Activated naive CD4-positive, alpha-beta T cell treated with anti-CD3 and anti-CD28 coated beads, Interleukin-2, amount 50 U/mL, for 72 hours (primary cell): ENCODE results near the gene CITED4. TPM values are rescaled to one million over a fixed set of nuclear protein-coding genes. Genes with fewer than 3 reads are reported as not detected.
"Not testable (repeated sequence)": the region's sequence is repeated elsewhere in the genome, so short reads cannot be mapped to it uniquely, and the experiment has no call there.

Source experiments
- ATAC-seq, 2 donors: fragments of 150-1000 bp; cut with Tn5 transposase; 2 replicates each; pipeline ENCODE4 v1.10.0; 2021; ENCODE audit warnings: mild to moderate bottlenecking in 2 of 2, moderate library complexity in 2 of 2
- DNase-seq, 2 donors: peaks; one replicate each; pipeline ENCODE4 v3.0.0; 2021 to 2022; ENCODE audit warnings: low spot score in 2 of 2
- H3K27ac Mint-ChIP-seq, 2 donors: one replicate each; pipeline ENCODE4 v1.8.0; 2022; ENCODE audit warnings: mild to moderate bottlenecking in 2 of 2, mixed read lengths in 2 of 2
- H3K36me3 Mint-ChIP-seq, 2 donors: one replicate each; pipeline ENCODE4 v1.8.0; 2022; ENCODE audit warnings: mixed read lengths in 2 of 2
- H3K9me3 Mint-ChIP-seq, 2 donors: one replicate each; pipeline ENCODE4 v1.8.0; 2022; ENCODE audit warnings: mixed read lengths in 2 of 2
- total RNA-seq, 2 donors: library from RNA; stranded (reverse); gene quantifications; one replicate each; pipeline ENCODE4 v1.2.3, GENCODE V29; 2022

Gene CITED4, protein sequence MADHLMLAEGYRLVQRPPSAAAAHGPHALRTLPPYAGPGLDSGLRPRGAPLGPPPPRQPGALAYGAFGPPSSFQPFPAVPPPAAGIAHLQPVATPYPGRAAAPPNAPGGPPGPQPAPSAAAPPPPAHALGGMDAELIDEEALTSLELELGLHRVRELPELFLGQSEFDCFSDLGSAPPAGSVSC
- total RNA-seq, result 1 to 10 TPM; 1.4 to 4.4 TPM

DNA sequence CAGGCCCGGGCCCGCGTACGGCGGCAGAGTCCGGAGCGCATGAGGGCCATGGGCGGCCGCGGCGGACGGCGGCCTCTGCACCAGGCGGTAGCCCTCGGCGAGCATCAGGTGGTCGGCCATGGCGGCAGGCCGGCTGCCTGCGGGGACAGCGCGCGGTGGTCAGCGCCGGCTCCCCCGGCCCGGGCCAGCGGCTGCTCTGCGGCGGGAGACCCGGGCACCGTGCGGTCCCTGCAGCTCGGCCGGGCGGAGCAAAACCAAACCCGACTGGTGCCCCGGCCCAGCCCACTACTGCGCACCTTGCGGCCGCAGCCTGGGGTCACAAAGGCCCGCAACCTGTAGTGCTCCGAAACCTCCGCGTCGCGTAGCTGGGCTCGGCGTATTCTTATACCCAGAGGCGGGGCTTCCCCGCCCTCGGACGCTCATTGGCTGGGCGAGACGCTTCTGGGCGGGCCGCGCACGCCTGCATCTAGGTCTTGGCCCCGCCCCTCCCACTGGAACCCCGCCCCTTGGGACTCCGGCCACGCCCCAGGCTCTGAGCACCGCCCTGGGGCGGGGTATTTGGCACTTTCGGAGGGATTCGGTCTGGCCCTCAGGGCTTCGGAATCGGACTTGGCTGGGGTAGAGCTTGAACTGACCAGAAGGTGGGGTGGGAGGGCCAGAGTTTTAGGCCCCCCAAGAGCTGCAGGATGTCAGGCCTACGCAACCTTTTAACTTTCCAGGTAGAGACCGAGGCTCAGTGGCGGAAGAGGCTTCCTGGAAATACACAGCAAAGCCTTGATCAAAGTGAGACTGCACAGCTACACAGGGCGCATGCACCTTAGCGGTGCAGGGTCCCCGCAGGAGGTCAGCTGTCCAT lies at the start of gene CITED4:
Gene CITED4 (minus strand): TSS at position 356 of the 856 bp plus-strand sequence. CDS start 236 bp downstream, at position 120.
- Mint-ChIP-seq H3K36me3 (no peaks in the 10 kb centered on the region), H3K27ac (peak within 1 kb of the TSS; percentile 87 to 94), H3K9me3 (no peaks in the 10 kb centered on the region)
- peak; percentile 95 for DNase-seq
- peak; percentile 95 to 97 for ATAC-seq

DNA sequence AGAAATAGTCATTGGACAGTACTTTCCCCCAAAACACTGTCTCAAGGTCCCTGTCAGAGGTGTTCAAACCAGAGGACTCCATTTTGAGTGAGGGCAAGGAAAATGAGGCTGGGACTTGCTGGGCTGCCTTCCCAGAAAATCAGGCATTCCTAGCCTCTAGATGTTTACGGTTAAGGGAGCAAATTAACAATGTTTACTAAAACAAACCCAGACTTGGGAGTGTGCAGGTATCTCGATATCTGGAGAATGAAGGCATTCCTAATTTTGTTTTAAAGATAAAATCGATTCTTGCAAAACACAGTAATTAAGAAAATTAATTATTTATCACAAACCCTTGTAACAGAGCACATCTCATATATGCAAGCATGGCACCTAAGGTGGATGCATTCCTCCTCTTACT lies 48.9 kb upstream of the CITED4 start:
- DNase-seq (no peak), ATAC-seq (no peak)
- no peaks in the 10 kb centered on the region for H3K36me3 Mint-ChIP-seq
- H3K27ac Mint-ChIP-seq, result no peak overlapping the region
- H3K9me3 Mint-ChIP-seq, result no peaks in the 10 kb centered on the region

GRCh38 chr1:40909281-40909680 lies 47.1 kb upstream of the CITED4 start:
- Mint-ChIP-seq H3K27ac (peak overlapping the region in 1 of 2 donors; percentile 29), H3K36me3 (no peaks in the 10 kb centered on the region), H3K9me3 (no peaks in the 10 kb centered on the region)
- DNase-seq (no peak), ATAC-seq (no peak)

DNA sequence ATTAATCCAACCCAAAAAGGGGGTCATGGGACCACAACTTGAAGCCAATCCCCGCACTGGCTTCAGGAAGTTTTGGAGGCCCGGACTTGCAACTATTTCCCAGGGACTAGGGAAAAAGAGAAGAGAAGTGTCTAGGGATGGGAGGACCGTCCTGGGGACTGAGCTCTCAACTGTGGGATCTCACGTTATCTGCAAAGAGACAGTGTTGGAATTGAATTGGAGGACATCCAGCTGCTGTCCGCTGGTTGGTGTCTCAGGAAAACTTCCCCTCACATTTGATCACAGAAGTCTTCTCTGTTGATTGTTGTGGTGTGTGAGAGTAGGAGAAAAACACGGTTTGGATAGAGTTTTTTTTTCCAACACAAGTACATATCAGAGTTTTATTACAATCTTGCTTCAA lies 46.2 kb upstream of the CITED4 start:
- H3K9me3 Mint-ChIP-seq, result no peaks in the 10 kb centered on the region
- H3K27ac Mint-ChIP-seq, result no peak overlapping the region
- DNase-seq, result no peak
- no peaks in the 10 kb centered on the region for H3K36me3 Mint-ChIP-seq
- ATAC-seq, result no peak

DNA sequence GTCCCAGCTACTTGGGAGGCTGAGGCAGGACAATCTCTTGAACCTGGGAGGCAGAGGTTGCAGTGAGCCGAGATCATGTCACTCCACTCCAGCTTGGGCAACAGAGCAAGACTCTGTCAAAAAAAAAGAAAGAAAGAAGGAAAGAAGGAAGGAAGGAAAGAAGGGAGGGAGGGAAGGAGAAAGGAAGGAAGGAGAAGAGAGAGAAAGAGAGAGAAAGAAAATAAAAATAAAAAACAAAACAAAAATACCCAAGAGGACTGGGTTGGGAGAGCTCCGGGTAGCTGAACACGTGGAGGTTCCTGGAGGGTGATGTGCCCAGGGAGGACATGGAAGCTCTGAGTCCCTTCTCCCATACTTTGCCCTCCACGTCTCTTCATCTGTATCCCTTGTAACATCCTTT lies 45.7 kb upstream of the CITED4 start:
- Mint-ChIP-seq H3K36me3 (no peaks in the 10 kb centered on the region), H3K27ac (peak overlapping the region in 1 of 2 donors; percentile 48), H3K9me3 (no peaks in the 10 kb centered on the region)
- DNase-seq, result no peak
- ATAC-seq, result no peak

- no peaks in the 10 kb centered on the region for H3K36me3 Mint-ChIP-seq
- no peak for ATAC-seq
- no peaks in the 10 kb centered on the region for H3K9me3 Mint-ChIP-seq
- no peak for DNase-seq
- no peak overlapping the region for H3K27ac Mint-ChIP-seq
Observed at GRCh38 chr1:40906781-40907400, 44.7 kb upstream of the CITED4 start.

- H3K9me3 Mint-ChIP-seq, result no peaks in the 10 kb centered on the region
- H3K36me3 Mint-ChIP-seq, result no peaks in the 10 kb centered on the region
- no peak for ATAC-seq
- H3K27ac Mint-ChIP-seq, result no peak overlapping the region
- no peak for DNase-seq
Observed at GRCh38 chr1:40905061-40905460, 42.9 kb upstream of the CITED4 start.

GRCh38 chr1:40903106-40903505 lies 40.9 kb upstream of the CITED4 start:
- no peak for ATAC-seq
- no peak for DNase-seq
- Mint-ChIP-seq H3K27ac (no peak overlapping the region), H3K9me3 (no peaks in the 10 kb centered on the region), H3K36me3 (no peaks in the 10 kb centered on the region)

DNA sequence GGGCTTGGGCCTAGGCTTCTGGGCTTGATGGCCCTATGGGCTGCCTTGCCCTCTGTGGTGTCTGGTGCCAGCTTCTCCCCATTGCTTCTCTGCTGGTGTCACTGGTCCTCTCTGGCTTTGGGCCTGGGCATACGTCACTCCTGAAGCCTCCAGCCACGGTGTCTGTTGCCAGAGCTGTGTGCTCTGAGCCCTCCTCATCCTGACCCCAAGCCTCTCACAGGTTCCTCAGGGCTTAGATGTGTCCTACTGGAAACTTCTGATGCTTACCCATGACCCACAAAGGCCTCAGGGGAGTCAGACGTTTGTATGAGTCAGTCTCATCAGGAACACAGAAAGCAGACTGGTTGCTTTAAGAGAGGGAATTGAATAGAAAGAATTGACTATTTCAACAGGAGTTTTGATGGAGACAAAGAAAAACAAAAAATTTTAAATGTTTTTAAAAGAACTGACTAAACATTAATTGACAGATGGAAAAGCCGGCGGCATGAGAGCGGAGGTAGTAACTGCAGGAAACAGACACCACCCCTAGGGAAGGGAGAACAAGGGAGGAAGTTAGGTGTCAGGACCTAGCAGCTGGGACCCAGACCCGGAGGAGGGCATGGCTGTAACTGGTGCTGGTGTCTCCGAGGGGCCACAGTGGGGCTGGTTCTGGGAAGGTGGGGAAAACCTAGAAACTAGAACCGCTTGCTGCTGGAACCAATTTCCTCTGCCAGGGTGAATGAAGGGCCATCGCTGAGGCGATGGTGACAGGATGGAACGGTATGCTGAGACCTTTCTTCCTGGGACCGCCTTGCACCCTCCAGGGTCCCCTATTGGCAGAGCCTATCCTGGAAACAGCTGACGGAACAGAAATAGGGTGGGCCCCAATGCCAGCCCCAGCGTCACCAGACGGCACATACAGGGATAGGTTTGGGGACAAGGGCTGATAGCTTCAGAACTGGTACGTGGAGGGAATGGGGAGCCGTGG lies 40.0 kb upstream of the CITED4 start:
- ATAC-seq (no peak), DNase-seq (no peak)
- no peaks in the 10 kb centered on the region for H3K36me3 Mint-ChIP-seq
- H3K9me3 Mint-ChIP-seq, result no peaks in the 10 kb centered on the region
- H3K27ac Mint-ChIP-seq, result no peak overlapping the region

GRCh38 chr1:40899230-40899870 lies 37.2 kb upstream of the CITED4 start:
- H3K9me3 Mint-ChIP-seq, result peaks cover 8 to 9% of the 10 kb centered on the region in 2 donors
- DNase-seq (no peak), ATAC-seq (no peak)
- H3K27ac Mint-ChIP-seq, result no peak overlapping the region
- H3K36me3 Mint-ChIP-seq, result peaks cover 8 to 10% of the 10 kb centered on the region in 2 donors

DNA sequence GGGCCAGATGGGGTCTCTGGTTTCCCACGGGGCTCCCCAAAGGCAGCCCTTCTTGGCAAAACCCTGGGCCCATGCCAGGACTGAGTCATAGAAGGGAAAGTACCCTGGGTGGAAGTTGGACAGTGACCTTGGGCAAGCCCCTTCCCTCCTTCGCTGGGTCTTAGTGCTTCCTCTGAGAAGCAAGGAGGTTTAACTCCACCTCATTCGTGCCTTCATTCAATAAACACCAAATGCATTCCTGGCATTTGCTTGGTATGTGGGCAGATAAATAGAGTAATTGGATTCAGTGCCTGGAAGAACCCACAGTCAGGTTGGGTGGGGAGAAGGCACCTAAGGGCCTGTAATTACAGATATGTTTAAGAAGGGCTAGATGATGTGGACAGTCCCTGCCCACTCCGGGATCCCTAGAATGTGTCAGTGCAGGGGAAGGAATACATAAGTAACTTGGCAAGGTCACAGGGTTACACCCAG lies 36.3 kb upstream of the CITED4 start:
- peaks cover 15 to 19% of the 10 kb centered on the region in 2 donors for H3K36me3 Mint-ChIP-seq
- DNase-seq (no peak), ATAC-seq (peak in 1 of 2 donors; percentile 51)
- peaks cover 10 to 15% of the 10 kb centered on the region in 2 donors for H3K9me3 Mint-ChIP-seq
- H3K27ac Mint-ChIP-seq, result no peak overlapping the region

- Mint-ChIP-seq H3K27ac (peak overlapping the region; percentile 40 to 63), H3K9me3 (peaks cover 14 to 17% of the 10 kb centered on the region in 2 donors), H3K36me3 (peaks cover 17 to 23% of the 10 kb centered on the region in 2 donors)
- ATAC-seq, result no peak
- no peak for DNase-seq
Observed at GRCh38 chr1:40897513-40897912, 35.4 kb upstream of the CITED4 start.

DNA sequence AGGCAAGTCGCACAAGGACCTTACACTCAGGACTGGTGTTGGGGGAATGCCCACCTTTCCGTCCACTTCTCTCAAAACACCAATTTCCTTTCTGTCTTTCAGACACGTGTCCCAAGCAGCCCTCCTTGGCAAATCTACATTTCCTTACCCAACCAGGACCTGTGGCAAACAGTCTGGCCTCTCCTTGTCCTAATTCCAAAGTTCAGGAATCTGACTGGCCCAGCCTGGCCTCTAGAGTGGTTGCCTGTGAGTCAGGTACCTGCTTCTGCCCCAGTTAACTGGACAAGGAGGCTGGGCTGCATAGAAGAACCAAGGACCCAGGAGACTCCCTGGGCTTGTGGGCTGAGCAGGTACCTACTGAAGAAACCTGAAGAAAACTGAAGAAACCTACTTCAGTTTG lies 34.3 kb upstream of the CITED4 start:
- ATAC-seq, result no peak
- H3K36me3 Mint-ChIP-seq, result peaks cover 17 to 23% of the 10 kb centered on the region in 2 donors

DNA sequence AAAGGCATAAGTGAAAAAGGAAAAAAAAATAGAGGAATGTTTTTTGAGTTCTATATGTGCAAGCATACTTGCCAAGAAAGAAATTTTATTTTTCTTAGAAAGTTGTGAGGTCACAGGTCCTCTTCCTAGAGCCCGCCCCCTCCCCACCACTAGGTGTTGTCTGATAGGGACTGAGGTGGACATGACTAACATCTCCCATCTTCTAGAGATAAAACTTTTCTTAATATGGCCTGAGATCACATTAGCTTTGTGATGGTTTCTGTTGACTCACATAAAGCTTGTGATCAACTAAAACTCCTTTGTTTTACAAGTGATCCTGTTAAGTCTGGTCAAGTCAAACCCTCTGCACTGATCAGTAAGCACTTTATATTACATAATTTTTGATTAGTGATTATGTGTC lies 33.4 kb upstream of the CITED4 start:
- no peak for DNase-seq

More for the DNA sequence above, 34.3 kb upstream of the CITED4 start:
- H3K9me3 Mint-ChIP-seq, result peaks cover 14 to 17% of the 10 kb centered on the region in 2 donors
- H3K27ac Mint-ChIP-seq, result no peak overlapping the region
- no peak for DNase-seq

DNA sequence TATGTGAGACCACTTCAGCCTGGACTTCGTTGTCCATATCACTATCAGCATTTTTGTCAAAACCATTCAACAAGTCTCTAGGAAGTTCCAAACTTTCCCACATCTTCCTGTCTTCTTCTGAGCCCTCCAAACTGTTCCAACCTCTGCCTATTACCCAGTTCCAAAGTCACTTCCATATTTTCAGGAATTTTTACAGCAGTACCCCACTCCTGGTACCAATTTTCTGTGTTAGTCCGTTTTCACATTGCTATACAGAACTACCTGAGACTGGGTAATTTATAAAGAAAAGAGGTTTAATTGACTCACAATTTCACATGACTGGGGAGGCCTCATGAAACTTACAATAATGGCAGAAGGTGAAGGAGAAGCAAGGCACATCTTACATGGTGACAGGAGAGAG lies 32.7 kb upstream of the CITED4 start:
- peaks cover 17 to 23% of the 10 kb centered on the region in 2 donors for H3K36me3 Mint-ChIP-seq
- DNase-seq, ATAC-seq, H3K27ac Mint-ChIP-seq: not testable (repeated sequence)
- H3K9me3 Mint-ChIP-seq, result peaks cover 14 to 17% of the 10 kb centered on the region in 2 donors

More for the DNA sequence above, 33.4 kb upstream of the CITED4 start:
- H3K27ac Mint-ChIP-seq, result no peak overlapping the region
- H3K36me3 Mint-ChIP-seq, result peaks cover 17 to 23% of the 10 kb centered on the region in 2 donors
- ATAC-seq, result peak; percentile 55 to 67
- peaks cover 14 to 17% of the 10 kb centered on the region in 2 donors for H3K9me3 Mint-ChIP-seq

DNA sequence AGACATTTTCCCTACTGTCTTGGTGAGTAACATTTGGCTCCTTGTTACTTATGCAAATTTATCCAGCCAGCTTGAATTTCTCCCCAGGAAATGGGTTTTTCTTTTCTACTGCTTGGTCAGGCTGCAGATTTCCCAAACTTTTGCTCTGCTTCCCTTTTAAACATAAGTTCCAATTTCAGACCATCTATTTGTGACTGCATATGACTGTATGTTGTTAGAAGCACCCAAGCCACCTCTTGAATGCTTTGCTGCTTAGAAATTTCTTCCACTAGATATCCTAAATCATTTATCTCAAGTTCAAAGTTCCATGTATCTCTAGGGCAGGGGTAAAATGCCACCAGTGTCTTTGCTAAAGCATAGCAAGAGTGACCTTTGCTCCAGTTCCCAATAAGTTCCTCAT lies 32.3 kb upstream of the CITED4 start:
- Mint-ChIP-seq H3K9me3 (peaks cover 14 to 17% of the 10 kb centered on the region in 2 donors), H3K36me3 (peaks cover 17 to 23% of the 10 kb centered on the region in 2 donors), H3K27ac (no peak overlapping the region)
- DNase-seq, result no peak
- ATAC-seq, result no peak
